Measurements from ENCODE around the gene C4orf33. TPM values are rescaled to one million over a fixed set of nuclear protein-coding genes. Genes with fewer than 3 reads are reported as not detected.
"Not testable (repeated sequence)": the region's sequence is repeated elsewhere in the genome, so short reads cannot be mapped to it uniquely, and the experiment has no call there.

C4orf33 gene
- total and polyA plus RNA-seq, 9 of the 15 experiments (the other 6 are each of a cell fraction or from before 2014, with no cell fraction given): 16.7 to 42.0 (median 27.5) TPM

GRCh38 chr4:129126614-129127013 is 30.7 kb downstream of the C4orf33 start:
- H3K4me1 ChIP-seq (replicated peaks in 1 of 2; ENCODE audit: control insufficient read depth in 2 of 2, insufficient read depth in 2 of 2, low read length in 2 of 2); FAIRE-seq; H3K4me3 ChIP-seq; H3K27me3 ChIP-seq (ENCODE audit: control insufficient read depth in 2 of 2, insufficient read depth in 2 of 2, low read length in 2 of 2); H3K36me3 ChIP-seq (ENCODE audit: control insufficient read depth, insufficient read depth, low read length); H3K9ac ChIP-seq (ENCODE audit: insufficient read depth in 1 of 2, low read depth in 2 of 2, low read length in 2 of 2); H3K9me1 ChIP-seq (ENCODE audit: control insufficient read depth, insufficient read depth, low read length); ATAC-seq; H3K9me3 ChIP-seq (replicated peaks; ENCODE audit: control insufficient read depth, insufficient read depth, low read depth, low read length); H3K27ac ChIP-seq (ENCODE audit: extremely low read depth, low read depth, low read length); intact Hi-C loops (cut with micrococcal nuclease); BruUV-seq (replicated peaks); H2AFZ ChIP-seq (ENCODE audit: low read depth, low read length); in situ Hi-C loops (cut with MboI); DNase-seq (ENCODE audit: extremely low read depth in 1 of 4, low spot score in 3 of 4); CTCF ChIA-PET (ENCODE audit: low intra/inter-chr PET ratio); H3K79me2 ChIP-seq (ENCODE audit: control insufficient read depth, insufficient read depth, low read length); H4K20me1 ChIP-seq (replicated peaks; ENCODE audit: control insufficient read depth, insufficient read depth, low read length); H3K4me2 ChIP-seq (ENCODE audit: insufficient read depth, low read length); TF ChIP-seq NR2C1 (tag; IDR thresholded peaks at IDR 0.05): not testable (repeated sequence)
- 0 out of 2 replicates have a peak, but pooled peaks have one; percentile 35 for TF ChIP-seq NR2C1 (IDR thresholded peaks at IDR 0.05)
- WGBS (ENCODE audit: insufficient coverage, low coverage, missing lambda C conversion rate): 10% methylated on average over 5 of the region's 5 CpGs
- POLR2A ChIA-PET: interaction anchor here (0.6 to 1.2 kb wide), 4 partner anchors 10 to 946 kb away, joined by 3 to 5 read pairs (median 3); no protein-coding TSS in a partner anchor

- WGBS (ENCODE audit: insufficient coverage, low coverage, missing lambda C conversion rate): 0% methylated on average over 2 of the region's 2 CpGs
- H3K27ac ChIP-seq (ENCODE audit: extremely low read depth, low read depth, low read length): no peak overlapping the region
- TF ChIP-seq CHD2 (IDR thresholded peaks at IDR 0.05; ENCODE audit: low read depth, low read length) (no peak), ZNF431 (CRISPR knock-in tag; IDR thresholded peaks at IDR 0.05) (no peak), ZNF3 (CRISPR knock-in tag; IDR thresholded peaks at IDR 0.05) (no peak), ZNF740 (CRISPR knock-in tag; IDR thresholded peaks at IDR 0.05) (no peak), ZNF740 (tag; IDR thresholded peaks at IDR 0.05) (no peak), ZBTB12 (CRISPR knock-in tag; IDR thresholded peaks at IDR 0.05) (no peak), ERF (CRISPR knock-in tag; IDR thresholded peaks at IDR 0.05) (no peak), HNRNPLL (IDR thresholded peaks at IDR 0.05; ENCODE audit: low read depth, low read length, poor library complexity, severe bottlenecking) (no peak), TBP (optimal IDR thresholded peaks at IDR 0.05; ENCODE audit: low read depth, low read length) (no peak), POLR3G (IDR thresholded peaks at IDR 0.05; ENCODE audit: extremely low read depth, insufficient read length, insufficient replicate concordance) (no peak), FOSL1 (tag; conservative IDR thresholded peaks at IDR 0.05) (no peak), YBX1 (IDR thresholded peaks at IDR 0.05) (no peak), RAD21 (CRISPR knock-in tag; conservative IDR thresholded peaks at IDR 0.05 in 1 of 2, IDR thresholded peaks at IDR 0.05 in 1 of 2) (no peak), CHD4 (IDR thresholded peaks at IDR 0.05; ENCODE audit: insufficient read depth, insufficient replicate concordance, low read depth, low read length, poor library complexity, severe bottlenecking) (no peak)
Observed at GRCh38 chr4:129129143-129129542, 33.2 kb downstream of the C4orf33 start.

More at GRCh38 chr4:129129143-129129542, 33.2 kb downstream of the C4orf33 start:
- ATAC-seq (no peak), FAIRE-seq (no peak), DNase-seq (ENCODE audit: extremely low read depth in 1 of 4, low spot score in 3 of 4) (no peak)
- ChIA-PET CTCF (ENCODE audit: low intra/inter-chr PET ratio) (no interaction called here), POLR2A (interaction anchor here (1.0 kb wide), 1 partner anchor 25 kb away, joined by 4 read pairs; no protein-coding TSS in a partner anchor)
- Histone ChIP-seq H3K36me3 (ENCODE audit: control insufficient read depth, insufficient read depth, low read length) (no peaks in the 10 kb centered on the region), H3K79me2 (ENCODE audit: control insufficient read depth, insufficient read depth, low read length) (no peaks in the 10 kb centered on the region), H3K9me1 (ENCODE audit: control insufficient read depth, insufficient read depth, low read length) (no peaks in the 10 kb centered on the region), H2AFZ (ENCODE audit: low read depth, low read length) (no peak overlapping the region), H3K4me1 (replicated peaks in 1 of 2; ENCODE audit: control insufficient read depth in 2 of 2, insufficient read depth in 2 of 2, low read length in 2 of 2) (no peaks in the 10 kb centered on the region), H3K27me3 (ENCODE audit: control insufficient read depth in 2 of 2, insufficient read depth in 2 of 2, low read length in 2 of 2) (no peaks in the 10 kb centered on the region; a peak in 1 of 5 replicates), H3K9me3 (replicated peaks; ENCODE audit: control insufficient read depth, insufficient read depth, low read depth, low read length) (no peaks in the 10 kb centered on the region), H3K9ac (ENCODE audit: insufficient read depth in 1 of 2, low read depth in 2 of 2, low read length in 2 of 2) (no peak overlapping the region), H3K4me3 (no peak overlapping the region), H4K20me1 (replicated peaks; ENCODE audit: control insufficient read depth, insufficient read depth, low read length) (no peaks in the 10 kb centered on the region), H3K4me2 (ENCODE audit: insufficient read depth, low read length) (no peak overlapping the region)
- in situ Hi-C loops (cut with MboI): no loop called here
- BruUV-seq (replicated peaks): no TSS peak
- intact Hi-C loops (cut with micrococcal nuclease): no loop called here

Data from K562 (cell line).